ENCODE results near the gene SLC39A1.
A peak's percentile ranks its signal among the peaks of the same experiment; 100 is the strongest.

Gene SLC39A1

DNA sequence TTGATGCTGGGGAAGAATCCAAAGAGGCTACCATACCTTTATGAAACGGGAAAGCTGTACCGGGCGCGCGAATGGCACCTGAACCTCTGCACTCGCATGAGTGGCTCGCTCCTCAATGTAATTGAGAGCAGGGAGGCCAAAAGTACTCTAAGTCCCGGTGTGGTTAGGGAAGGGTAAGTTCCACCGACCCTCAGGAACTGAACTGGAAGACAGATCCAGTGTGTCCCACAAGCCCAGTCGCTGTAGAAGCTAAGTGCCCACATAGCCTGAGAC lies 41.6 kb downstream of the SLC39A1 start:
- peaks cover 38% of the 10 kb centered on the region for H4K20me1 ChIP-seq (ENCODE audit: insufficient read depth)
- H3K27me3 ChIP-seq (ENCODE audit: insufficient read depth, low read depth): no peaks in the 10 kb centered on the region
- peak overlapping the region; percentile 63 for H3K27ac ChIP-seq
- H3K4me2 ChIP-seq: peak overlapping the region; percentile 61
- TF ChIP-seq, protein P1, sequence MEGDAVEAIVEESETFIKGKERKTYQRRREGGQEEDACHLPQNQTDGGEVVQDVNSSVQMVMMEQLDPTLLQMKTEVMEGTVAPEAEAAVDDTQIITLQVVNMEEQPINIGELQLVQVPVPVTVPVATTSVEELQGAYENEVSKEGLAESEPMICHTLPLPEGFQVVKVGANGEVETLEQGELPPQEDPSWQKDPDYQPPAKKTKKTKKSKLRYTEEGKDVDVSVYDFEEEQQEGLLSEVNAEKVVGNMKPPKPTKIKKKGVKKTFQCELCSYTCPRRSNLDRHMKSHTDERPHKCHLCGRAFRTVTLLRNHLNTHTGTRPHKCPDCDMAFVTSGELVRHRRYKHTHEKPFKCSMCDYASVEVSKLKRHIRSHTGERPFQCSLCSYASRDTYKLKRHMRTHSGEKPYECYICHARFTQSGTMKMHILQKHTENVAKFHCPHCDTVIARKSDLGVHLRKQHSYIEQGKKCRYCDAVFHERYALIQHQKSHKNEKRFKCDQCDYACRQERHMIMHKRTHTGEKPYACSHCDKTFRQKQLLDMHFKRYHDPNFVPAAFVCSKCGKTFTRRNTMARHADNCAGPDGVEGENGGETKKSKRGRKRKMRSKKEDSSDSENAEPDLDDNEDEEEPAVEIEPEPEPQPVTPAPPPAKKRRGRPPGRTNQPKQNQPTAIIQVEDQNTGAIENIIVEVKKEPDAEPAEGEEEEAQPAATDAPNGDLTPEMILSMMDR (conservative IDR thresholded peaks at IDR 0.05; ENCODE audit: low read depth, low read length): no peak
- no peaks in the 10 kb centered on the region for H3K36me3 ChIP-seq (ENCODE audit: insufficient read depth)
- peak overlapping the region; percentile 100 for H3K4me3 ChIP-seq (IDR thresholded peaks at IDR 0.05; ENCODE audit: insufficient read depth, low read depth, low read length)
- peaks cover 47% of the 10 kb centered on the region for H3K4me1 ChIP-seq (ENCODE audit: low read depth, poor library complexity, severe bottlenecking)
- peak overlapping the region; percentile 76 for H3K9ac ChIP-seq
- peak overlapping the region; percentile 51 for H2AFZ ChIP-seq (ENCODE audit: low read depth)
- peaks cover 66% of the 10 kb centered on the region for H3K79me2 ChIP-seq (ENCODE audit: insufficient read depth, low read depth)

- H3K4me2 ChIP-seq: peak overlapping the region; percentile 61
- H3K27me3 ChIP-seq (ENCODE audit: insufficient read depth, low read depth): no peaks in the 10 kb centered on the region
- TF ChIP-seq, protein P1 (conservative IDR thresholded peaks at IDR 0.05; ENCODE audit: low read depth, low read length): no peak
- peak overlapping the region; percentile 100 for H3K4me3 ChIP-seq (IDR thresholded peaks at IDR 0.05; ENCODE audit: insufficient read depth, low read depth, low read length)
- H3K4me1 ChIP-seq (ENCODE audit: low read depth, poor library complexity, severe bottlenecking): peaks cover 49% of the 10 kb centered on the region
- H4K20me1 ChIP-seq (ENCODE audit: insufficient read depth): peaks cover 43% of the 10 kb centered on the region
- peak overlapping the region; percentile 63; the same call in 1 of the 2 replicates for H3K27ac ChIP-seq
- H2AFZ ChIP-seq (ENCODE audit: low read depth): peak overlapping the region; percentile 51; the same call in 1 of the 2 replicates
- H3K9ac ChIP-seq: peak overlapping the region; percentile 76; the same call in 1 of the 2 replicates
- H3K79me2 ChIP-seq (ENCODE audit: insufficient read depth, low read depth): peaks cover 71% of the 10 kb centered on the region
- no peaks in the 10 kb centered on the region for H3K36me3 ChIP-seq (ENCODE audit: insufficient read depth)
Observed at GRCh38 chr1:153921080-153921802, 42.1 kb downstream of the SLC39A1 start.

DNA sequence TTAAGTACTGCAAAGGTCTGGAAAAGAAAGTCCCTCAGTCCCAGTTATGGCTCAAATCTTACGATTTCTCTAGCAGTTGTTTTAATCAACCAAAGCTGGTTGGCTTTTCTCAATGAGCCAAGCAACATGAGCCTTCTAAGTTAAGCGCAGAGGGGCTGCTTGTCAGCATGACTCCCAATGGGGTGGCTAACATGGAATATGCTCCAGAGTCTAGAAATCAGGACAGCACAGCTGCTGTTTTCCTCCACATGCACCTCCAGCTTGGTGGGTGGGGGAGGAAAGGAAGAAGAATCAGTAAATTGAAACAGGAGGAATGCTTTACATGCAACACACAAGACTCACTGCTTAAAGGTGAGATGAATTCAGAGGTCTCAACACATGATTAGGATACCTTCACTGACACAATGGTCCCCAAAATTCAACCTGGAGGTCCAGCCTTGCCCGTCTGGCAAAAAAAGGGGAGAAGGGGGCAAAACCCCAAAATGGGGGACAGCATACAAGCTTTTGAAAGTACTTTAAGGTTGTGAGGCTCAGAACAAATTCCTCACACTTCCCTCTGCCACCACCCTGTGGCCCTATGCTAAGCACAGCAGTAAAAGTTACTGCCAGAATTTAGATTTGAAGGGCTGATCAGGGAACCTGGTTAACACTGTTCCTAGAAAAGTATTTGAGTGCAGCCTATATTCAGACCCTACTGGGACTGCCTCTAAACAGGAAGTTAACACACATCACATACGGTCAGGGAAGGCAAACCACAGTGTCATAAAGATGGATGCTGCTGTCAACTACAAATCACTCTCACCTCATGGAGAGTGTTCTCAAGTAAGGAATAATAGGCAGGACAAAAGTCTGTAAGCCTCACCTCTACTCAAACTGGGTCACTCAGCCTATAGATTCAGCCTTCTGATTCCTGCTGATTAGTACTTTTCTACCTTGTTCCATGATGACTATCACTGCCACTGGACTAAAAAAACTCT lies 43.2 kb downstream of the SLC39A1 start:
- peaks cover 82% of the 10 kb centered on the region for H3K79me2 ChIP-seq (ENCODE audit: insufficient read depth, low read depth)
- no peak overlapping the region for H3K4me3 ChIP-seq (IDR thresholded peaks at IDR 0.05; ENCODE audit: insufficient read depth, low read depth, low read length)
- H3K9ac ChIP-seq: no peak overlapping the region; the same call in 1 of the 2 replicates
- H3K4me1 ChIP-seq (ENCODE audit: low read depth, poor library complexity, severe bottlenecking): peaks cover 53% of the 10 kb centered on the region
- peak overlapping the region; percentile 61 for H3K4me2 ChIP-seq
- H3K27ac ChIP-seq: peak overlapping the region; percentile 0; the same call in 1 of the 2 replicates
- H4K20me1 ChIP-seq (ENCODE audit: insufficient read depth): peaks cover 48% of the 10 kb centered on the region
- no peak overlapping the region for H2AFZ ChIP-seq (ENCODE audit: low read depth)
- TF ChIP-seq, protein P1 (conservative IDR thresholded peaks at IDR 0.05; ENCODE audit: low read depth, low read length): no peak; the same call in none of the 2 replicates
- H3K36me3 ChIP-seq (ENCODE audit: insufficient read depth): no peaks in the 10 kb centered on the region
- no peaks in the 10 kb centered on the region for H3K27me3 ChIP-seq (ENCODE audit: insufficient read depth, low read depth)

DNA sequence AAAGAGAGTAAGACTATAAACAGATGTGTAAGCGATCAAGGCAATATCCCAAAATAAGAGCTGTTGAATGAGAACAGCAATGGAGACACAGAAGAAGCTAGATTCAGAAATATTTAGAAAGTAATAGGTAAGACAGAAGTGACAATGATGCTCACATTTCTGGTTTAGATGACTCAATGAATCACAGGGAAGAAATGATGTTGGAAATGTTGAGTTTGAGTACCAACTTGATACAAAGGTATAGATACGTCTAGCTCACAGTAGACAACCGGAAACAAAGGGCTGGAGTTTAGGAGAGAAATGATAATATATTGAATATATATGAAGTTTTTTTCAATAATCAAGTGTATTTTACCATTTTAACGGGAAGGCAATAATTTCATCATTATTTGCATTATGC lies 47.0 kb downstream of the SLC39A1 start:
- no peak overlapping the region for H3K4me2 ChIP-seq
- no peak overlapping the region for H3K9ac ChIP-seq
- peaks cover 57% of the 10 kb centered on the region for H4K20me1 ChIP-seq (ENCODE audit: insufficient read depth)
- TF ChIP-seq, protein P1 (conservative IDR thresholded peaks at IDR 0.05; ENCODE audit: low read depth, low read length): no peak
- peaks cover 67% of the 10 kb centered on the region for H3K4me1 ChIP-seq (ENCODE audit: low read depth, poor library complexity, severe bottlenecking)
- no peaks in the 10 kb centered on the region for H3K27me3 ChIP-seq (ENCODE audit: insufficient read depth, low read depth)
- no peaks in the 10 kb centered on the region for H3K36me3 ChIP-seq (ENCODE audit: insufficient read depth)
- no peak overlapping the region for H3K27ac ChIP-seq
- H3K79me2 ChIP-seq (ENCODE audit: insufficient read depth, low read depth): peaks cover 100% of the 10 kb centered on the region
- no peak overlapping the region for H3K4me3 ChIP-seq (IDR thresholded peaks at IDR 0.05; ENCODE audit: insufficient read depth, low read depth, low read length)
- H2AFZ ChIP-seq (ENCODE audit: low read depth): no peak overlapping the region
